ENCODE data around the gene NUTM2G.
"Not testable (repeated sequence)": the region's sequence is repeated elsewhere in the genome, so short reads cannot be mapped to it uniquely, and the experiment has no call there.

NUTM2G gene, protein sequence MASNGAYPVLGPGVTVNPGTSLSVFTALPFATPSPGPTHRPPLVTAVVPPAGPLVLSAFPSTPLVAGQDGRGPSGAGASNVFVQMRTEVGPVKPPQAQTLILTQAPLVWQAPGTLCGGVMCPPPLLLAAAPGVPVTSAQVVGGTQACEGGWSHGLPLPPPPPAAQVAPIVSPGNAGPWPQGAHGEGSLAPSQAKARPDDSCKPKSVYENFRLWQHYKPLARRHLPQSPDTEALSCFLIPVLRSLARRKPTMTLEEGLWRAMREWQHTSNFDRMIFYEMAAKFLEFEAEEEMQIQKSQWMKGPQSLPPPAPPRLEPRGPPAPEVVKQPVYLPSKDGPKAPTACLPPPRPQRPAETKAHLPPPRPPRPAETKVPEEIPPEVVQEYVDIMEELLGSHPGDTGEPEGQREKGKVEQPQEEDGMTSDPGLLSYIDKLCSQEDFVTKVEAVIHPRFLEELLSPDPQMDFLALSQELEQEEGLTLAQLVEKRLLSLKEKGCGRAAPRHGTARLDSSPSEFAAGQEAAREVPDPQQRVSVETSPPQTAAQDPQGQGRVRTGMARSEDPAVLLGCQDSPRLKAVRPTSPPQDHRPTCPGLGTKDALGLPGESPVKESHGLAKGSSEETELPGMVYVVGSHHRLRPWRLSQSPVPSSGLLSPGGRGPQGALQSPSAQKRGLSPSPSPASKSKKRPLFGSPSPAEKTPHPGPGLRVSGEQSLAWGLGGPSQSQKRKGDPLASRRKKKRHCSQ

DNA sequence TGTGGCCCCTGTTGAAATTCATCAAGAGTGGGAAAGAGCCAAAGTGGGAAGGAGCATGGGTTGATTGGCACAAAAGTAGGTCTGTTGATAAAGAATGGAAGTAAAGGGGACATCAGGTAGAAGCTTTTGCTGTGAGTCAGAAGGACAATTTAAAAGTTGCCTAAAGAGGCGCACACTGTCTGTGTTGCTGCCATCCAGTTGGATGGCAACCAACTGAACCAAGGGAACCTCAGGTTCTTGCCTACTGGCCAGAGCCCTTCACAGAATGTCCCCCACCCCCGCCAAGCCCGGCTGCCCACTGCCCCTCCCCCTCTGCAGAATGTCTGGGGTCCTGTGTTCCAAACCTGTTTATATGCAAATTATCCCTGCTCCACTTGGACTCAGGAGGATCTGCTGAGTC, at the start of gene NUTM2G:
Gene NUTM2G (plus strand): TSS at position 301 of the 400 bp plus-strand sequence. CDS start 182 bp downstream, outside the sequence.
- not testable (repeated sequence) for DNase-seq

DNA sequence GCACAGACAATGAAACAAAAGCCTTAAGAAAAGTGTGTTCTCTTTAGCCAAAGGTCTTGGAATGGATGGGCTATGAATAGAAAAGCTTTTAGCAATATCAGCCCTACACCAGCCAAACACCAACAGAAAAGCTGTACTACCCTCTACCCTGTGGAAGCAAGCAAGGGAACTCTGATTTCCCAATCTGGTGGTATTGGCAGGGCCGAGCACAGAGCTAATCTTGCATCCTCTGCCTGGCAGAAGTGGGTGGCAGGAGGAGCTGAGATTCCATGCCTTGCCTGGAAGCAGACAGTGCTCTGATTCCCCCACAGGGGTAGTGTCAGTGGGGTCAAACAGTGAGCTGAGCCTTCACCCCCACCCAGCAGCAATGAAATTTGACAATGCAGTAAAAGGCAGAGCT, 44.7 kb upstream of the NUTM2G start:
- no peak for DNase-seq

DNA sequence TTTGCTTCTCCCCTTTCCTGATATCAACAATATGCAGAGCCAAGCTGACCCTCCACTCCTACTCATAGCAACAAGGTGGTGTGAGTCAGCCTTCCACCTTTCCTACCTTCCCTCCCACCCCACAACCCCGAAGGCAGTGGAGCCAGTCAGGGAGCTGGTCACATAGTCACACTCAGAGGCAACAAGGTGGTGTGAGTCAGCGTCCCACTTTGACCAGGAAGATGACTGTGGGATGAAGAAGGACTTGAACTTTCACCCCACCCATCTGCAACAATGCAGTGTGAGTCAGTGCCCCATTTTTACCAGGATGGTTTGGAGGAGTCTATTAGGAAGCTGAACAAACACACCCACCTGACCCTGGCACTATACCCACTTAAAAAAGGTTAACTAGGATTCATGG, 44.2 kb upstream of the NUTM2G start:
- DNase-seq = no peak

DNA sequence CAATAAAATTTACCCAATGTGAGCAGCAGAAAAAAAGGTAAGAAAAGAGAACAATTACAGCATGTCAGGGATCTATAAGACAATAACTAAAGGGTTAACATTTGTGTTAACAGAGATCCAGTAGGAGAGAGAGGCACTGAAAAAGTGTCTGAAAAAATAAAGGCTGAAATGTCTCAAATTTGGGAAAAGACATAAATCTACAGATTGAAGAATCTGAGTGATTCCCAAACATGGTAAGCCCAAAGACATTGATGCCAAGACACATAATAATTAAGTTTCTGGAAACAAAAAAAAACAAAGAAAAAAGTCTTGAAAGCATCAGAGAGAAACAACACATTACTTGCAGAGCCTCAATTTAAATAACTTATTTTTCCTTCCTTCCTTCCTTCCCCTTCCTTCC, 43.2 kb upstream of the NUTM2G start:
- no peak for DNase-seq

DNA sequence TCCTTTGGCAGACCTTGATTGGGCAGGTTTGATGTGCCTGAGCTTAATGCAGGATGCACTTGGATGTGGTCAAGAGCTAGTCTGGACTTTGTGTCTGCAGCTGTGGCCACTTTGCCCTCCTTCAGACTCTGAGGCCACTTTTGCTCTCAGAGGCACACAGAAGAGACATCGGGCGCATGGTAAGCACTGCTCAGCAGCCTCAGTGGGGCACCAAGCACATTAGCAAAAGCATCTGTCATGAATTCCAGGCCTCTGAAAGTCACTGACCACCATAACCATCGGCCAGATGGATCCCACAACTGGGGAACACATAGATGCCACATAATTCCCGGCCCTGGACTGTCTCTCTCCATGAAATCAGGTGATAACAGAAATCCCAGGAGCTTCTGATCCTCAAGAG, 40.1 kb upstream of the NUTM2G start:
- no peak for DNase-seq

DNA sequence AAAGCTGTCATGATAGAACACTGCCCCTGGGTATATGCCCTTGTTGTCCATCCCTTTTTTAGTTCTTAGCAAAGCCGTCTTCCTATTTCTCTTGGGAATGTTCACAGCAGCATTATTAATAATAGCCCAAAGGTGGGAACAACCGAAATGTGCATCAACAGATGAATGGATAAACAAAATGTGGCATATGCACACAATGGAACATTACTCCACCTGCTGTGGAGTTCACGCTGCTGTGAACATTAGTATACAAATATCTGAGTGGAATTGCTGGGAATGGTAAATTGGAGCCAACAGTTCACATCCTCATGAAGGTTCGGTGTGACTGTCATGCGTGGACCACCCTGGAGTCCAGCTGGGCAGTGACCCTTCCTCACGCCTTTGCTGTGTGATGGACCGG, 36.5 kb upstream of the NUTM2G start:
- DNase-seq = no peak

DNA sequence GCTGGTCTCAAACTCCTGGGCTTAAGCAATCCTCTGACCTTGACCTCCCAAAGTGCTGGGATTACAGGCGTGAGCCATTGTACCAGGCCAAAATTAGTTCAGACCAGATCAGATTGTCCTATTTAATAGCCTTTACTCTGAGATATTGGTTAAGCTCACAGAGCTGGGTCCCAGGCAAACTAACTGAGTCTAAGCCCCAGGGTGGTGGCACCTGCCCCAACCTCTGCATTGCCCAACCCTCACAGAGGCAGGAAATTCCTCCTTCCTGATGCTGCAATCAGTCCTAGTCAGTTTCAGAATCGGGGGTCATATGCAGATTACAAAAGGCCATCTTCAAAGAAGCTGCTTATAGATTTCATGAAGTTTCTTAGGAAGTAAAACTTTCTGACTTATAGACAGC, 28.6 kb upstream of the NUTM2G start:
- DNase-seq = not testable (repeated sequence)

DNA sequence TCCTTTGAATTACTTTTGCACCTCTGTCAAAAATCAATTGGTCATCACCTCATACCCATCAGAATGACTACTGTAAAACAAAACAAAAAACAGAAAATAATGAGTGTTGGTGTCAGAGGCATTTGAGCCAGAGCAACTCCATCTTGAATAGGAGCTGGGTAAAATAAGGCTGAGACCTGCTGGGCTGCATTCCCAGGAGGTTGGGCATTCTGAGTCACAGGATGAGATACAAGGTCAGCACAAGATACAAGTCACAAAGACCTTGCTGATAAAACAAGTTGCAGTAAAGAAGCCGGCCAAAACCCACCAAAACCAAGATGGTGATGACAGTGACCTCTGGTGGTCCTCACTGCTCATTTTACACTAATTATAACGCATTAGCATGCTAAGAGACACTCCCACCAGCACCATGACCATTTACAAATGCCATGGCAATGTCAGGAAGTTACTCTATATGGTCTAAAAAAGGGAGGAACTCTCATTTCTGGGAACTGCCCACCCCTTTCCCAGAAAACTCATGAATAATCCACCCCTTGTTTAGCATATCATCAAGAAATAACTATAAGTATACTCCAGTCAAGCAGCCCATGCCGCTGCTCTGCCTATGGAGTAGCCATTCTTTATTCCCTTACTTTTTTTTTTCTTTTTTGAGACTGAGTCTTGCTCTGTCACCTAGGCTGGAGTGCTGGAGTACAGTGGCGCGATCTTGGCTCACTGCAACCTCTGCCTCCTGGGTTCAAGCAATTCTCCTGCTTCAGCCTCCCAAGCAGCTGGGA, 23.5 kb upstream of the NUTM2G start:
- DNase-seq = not testable (repeated sequence)

DNA sequence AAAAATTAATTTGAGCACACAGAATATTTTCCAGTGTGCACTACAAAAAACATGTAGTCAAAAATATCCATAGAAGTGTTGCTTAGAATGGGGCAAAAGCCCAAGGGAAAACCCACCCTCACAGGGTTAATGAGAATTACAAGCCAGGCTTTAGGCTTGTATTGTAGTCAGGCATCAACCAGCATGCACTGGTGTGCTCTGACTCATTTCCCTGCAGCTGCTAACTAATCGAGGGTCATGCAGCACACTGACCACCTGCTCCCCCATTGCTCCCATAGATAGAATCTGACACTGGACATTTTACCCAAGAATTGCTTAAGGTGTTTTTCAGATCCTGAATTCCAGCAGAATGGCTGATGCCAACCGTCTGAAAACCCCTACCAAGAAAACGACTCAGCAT, 20.2 kb upstream of the NUTM2G start:
- DNase-seq = not testable (repeated sequence)

DNA sequence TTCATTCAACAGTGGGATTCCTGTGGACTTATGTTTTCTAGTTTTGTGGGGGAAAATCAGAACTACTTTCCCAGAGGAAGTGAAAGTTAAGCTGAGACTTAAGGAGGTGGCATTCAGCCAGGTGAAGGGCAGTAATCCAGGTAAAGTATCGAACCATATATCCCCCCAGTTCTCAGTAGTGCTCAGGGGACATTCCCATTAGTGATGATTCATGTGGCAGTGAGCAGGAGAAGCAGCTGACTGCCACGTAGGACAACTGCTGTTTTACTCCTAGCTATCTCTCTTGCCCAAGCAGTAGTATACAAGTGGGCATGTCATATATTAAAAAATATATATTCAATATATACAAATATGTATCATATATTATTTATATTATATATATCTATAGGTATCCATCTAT, 13.1 kb upstream of the NUTM2G start:
- DNase-seq = not testable (repeated sequence)

DNA sequence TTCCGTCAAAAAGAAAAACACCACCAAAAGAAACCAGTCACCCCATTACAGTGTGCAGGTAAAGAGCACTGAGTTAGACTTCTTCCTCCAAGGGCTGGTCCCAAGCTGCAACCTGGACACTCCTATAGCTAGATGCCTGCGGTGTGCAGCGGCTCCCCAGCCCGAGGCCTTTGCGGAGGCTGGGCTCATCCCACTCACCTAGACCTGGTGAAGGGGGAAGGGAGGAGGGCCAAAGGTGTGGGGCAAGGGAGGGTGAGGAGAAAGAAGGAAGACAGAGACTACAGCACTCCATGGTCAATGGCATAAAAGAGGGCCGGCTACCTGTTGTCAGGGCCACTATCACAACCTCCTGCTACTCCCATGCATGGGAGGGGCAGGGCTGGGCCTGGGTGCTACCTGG, 12.1 kb upstream of the NUTM2G start:
- DNase-seq = not testable (repeated sequence)

DNA sequence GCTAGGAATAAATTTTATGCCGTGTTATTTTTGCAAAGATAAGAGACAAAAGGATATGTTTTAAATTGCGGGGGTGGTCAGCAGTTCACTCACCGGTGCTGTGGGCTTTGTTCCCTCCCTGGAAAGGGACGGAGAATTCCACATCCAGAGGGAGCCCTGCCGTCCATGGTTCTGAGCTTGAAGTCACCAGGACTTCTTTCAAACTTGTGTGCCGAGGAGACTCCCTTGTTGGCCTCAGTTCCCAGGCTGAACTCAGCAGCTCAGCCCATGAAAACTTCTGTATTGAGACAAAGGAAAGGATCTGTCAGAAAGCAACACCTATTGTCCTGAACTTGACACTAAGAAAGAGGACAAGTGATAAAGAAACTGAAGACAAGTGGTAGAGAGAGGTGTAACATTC, 10.1 kb upstream of the NUTM2G start:
- DNase-seq = not testable (repeated sequence)

DNA sequence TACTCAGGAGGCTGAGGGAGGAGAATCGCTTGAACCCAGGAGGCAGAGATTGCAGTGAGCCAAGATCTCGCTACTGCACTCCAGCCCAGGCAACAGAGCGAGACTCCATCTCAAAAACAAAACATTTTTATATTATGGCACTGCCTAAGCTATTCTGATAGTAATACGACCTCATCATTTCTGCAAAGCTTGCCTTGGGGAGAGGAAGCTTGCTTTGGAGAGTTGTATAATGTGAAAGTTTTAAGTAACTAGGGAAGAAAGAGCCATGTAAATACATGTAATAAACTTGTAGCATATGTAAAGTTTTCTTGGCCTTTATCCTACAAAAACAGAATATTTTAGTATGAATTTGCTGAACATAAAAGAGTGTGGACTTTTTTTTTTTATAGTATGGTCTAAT, 7.8 kb upstream of the NUTM2G start:
- DNase-seq = not testable (repeated sequence)

DNA sequence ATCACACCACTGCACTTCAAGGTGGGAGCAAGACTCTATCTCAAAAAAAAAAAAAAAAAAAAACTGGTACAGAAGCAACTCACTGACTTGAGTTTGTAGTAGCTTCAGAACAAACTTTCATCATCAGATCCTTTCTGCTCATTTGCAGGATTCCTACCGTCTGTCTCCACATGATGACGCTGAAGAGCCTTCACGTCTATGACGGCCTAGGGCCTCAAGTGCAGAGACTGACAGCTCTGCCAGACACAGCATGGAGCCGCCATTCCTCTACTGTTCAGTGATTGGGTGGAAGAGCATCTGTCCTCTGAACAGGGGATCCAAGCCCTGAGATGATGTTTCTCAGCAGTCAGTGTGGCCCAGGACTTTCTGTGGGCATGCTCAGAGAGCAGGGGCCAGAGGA, 3.1 kb upstream of the NUTM2G start:
- not testable (repeated sequence) for DNase-seq

DNA sequence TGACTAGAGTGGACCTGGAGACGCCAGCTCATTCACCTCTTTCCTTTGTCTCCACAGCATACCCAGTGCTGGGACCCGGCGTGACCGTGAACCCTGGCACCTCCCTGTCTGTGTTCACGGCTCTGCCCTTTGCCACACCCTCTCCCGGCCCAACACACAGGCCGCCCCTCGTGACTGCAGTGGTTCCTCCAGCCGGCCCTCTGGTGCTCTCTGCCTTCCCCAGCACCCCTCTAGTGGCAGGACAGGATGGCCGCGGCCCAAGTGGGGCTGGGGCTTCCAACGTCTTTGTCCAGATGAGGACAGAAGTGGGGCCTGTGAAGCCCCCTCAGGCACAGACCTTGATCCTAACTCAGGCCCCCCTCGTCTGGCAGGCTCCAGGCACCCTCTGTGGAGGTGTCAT, 3.0 kb downstream of the NUTM2G start:
- DNase-seq = not testable (repeated sequence)

DNA sequence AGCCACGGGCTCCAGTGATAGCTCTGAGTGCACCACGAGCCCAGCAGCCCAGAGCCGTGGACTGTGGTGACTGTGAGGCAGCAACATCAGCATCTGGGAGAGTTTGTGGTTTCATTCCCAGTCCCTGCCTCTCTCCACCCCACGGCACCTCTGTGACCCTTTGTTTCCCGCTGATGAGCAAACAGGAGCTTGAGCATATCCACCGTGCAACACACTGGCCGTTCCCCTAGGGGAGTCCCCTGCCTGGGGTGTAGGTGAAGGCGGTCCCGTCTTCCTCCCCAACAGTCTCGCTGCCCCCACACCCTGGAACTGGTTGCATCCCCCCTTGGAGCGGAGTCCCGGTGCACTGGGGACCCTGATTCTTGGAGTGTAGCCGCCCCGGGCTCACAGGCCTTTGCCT, 5.5 kb downstream of the NUTM2G start:
- DNase-seq = not testable (repeated sequence)

DNA sequence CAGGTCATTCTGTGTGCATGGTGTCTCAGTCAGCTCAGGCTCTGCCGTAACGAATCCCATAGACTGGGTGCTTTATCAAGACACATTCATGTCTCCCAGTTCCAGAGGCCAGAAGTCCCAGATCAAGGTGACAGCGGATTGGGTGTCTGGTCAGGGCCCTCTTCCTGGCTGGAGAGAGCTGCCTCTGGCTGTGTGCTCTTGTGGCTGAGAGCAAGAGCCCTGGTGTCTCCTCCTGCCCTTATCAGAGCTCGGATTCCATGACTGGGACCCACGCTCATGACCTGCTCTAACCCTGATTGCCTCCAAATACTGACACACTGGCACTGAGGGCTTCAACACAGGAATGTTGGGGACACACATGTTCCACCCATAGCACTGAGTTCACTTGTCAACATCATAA, 6.1 kb downstream of the NUTM2G start:
- not testable (repeated sequence) for DNase-seq

DNA sequence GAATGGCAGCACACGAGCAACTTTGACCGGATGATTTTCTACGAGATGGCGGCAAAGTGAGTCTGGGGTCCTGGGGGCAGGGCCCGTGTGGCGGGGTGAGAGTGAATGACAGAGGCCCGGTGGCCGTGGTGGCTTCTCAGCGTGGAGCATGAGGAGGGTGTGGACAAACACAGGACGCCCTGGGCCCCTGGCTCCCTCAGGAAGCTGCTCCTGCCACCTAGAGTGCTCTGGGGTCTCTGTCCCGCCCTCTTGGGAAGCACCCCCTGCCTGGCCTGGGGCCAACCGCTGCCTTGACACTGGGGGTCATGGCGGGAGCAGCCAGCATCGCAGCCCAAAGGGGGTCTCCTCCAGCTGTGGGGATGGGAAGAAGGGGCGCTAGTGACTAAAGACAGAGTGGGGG, 6.8 kb downstream of the NUTM2G start:
- not testable (repeated sequence) for DNase-seq

DNA sequence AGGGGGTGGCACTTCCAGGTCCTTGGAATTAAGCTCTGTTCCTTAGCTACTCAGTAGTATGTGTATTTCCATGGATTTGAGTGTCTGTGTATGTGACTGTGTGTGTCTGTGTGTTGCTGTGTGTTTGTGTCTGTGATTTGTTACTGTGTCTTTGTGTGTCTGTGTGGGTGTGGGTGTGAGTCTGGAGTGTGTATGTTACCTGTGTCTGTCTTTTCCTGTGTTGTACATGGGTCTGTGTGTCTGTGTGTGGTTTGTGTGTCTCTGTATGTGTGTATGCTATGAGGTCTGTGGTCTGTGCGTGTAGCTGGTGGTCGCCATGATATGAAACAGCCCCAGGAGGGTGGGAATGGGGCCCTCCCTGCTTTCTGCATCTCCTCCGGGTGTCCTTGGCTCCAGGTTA, 8.8 kb downstream of the NUTM2G start:
- not testable (repeated sequence) for DNase-seq

DNA sequence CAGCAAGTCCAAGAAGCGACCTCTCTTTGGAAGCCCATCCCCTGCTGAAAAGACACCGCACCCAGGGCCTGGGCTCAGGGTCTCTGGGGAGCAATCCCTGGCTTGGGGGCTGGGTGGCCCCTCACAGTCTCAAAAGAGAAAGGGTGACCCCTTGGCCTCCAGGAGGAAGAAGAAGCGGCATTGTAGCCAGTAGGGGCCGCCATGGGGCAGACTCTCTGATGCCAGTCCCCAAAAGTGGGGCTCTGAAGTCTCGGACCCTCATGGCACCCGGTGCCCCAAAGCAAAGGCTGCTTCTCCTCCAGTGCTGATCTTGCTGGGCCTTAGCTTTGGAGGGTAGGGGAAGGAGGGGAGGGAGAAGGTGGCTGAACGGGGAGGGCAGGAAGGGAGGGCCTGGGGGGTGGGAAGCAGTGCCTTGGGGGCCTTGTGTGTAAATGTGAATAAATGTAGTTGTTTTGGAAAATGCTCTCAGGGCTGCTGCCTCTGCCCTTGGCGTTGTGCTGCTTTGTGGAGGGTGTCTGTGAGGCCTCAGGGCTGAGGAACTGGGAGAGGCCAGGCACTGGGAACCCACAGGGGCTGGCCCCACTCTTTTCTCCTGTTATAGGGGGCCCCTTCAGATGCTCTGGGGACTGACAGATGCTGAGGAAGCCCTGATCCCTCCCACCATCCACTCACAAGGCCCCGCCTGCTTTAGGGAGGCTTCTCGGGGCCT, 10.5 kb downstream of the NUTM2G start:
- DNase-seq = not testable (repeated sequence)

DNA sequence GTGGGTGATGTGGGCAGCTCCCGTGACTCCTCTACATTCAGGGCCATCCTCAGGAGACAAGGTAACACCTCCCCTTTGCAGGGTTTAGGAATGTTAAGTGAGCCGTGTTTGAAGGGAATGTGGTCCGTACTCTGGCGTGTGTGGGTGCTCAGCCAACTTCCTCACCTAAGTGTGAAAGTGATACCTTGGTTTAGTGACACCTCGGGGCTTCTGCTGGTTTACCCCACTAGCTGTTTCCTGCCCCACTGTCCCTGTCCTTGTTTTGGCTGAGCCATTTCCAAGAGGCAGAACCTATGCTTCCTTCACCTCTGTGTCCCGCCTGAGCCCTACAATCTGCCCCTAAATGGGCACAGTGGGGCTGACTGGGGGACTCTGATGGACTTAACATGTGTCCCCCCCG, 12.3 kb downstream of the NUTM2G start:
- not testable (repeated sequence) for DNase-seq

DNA sequence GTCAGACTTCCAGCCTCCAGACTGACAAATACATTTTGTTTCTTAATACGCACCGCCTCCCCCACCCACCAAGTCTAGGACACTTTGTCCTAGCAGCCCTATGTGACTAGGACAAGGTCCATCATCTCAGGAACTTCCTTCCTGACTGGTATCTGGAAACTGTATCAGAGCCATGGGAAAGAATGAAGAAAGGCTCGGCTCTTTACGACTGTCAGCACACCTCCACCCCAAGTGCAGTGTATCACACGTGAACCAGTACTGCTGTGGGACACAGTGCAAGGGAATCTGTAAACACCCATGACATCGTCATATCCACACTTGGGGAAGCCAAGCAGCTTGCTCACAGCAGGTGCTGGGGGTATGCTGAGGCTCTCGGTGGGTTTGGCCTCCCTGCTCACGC, 13.0 kb downstream of the NUTM2G start:
- DNase-seq = not testable (repeated sequence)

DNA sequence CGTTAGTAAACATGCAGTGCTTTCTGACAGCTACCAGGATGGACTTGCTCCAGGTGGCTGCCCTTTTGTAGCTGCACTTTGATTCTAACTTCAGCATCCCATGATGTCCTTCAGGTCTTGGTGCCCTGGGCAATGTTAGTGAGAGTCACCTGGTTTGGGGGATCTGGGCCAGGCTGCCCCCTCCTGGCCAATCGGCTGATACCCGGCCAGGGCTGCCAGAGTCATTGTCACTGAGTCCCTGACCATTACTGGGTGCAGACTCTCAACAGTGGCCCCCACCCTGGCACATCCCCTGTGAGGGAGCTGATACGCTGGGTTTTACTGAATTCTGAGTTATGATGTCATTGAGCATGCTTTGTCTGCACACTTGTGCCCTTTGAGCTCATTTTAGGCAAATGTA, 13.5 kb downstream of the NUTM2G start:
- DNase-seq = not testable (repeated sequence)

Measured in NCI-H1694 (cell line).